CD4-positive, alpha-beta memory T cell (primary cell): ENCODE measurements around the gene B4GALNT4. TPM values are rescaled to one million over a fixed set of nuclear protein-coding genes. Genes with fewer than 3 reads are reported as not detected.
"Not testable (repeated sequence)": the region's sequence is repeated elsewhere in the genome, so short reads cannot be mapped to it uniquely, and the experiment has no call there.

Source experiments
- CTCF ChIA-PET: fragments of 350-600 bp; sonication (Branson Sonifier 250); formaldehyde crosslinking; loops from one replicate; lab custom pipeline; 2021; ENCODE audit warnings: inconsistent platforms; ENCODE audit not compliant: partially characterized antibody; lab: Charles Lee
- POLR2A ChIA-PET: fragments of 350-600 bp; sonication (Branson Sonifier 250); formaldehyde crosslinking; loops from one replicate; lab custom pipeline; 2021; ENCODE audit not compliant: partially characterized antibody; lab: Charles Lee
- DNase-seq, 5 donors: peaks; one replicate each; pipeline versions ENCODE4 v3.0.0 to v3.0.0-alpha.2; 2020 to 2022; ENCODE audit warnings: mixed read lengths in 1 of 5
- H3K27ac ChIP-seq: one replicate; pipeline ENCODE4 v1.7.0; 2013; ENCODE audit warnings: low read depth, low read length
- H3K27me3 ChIP-seq: 2 replicates; pipeline ENCODE4 v1.7.0; 2013; ENCODE audit warnings: mild to moderate bottlenecking, low read length, moderate library complexity; ENCODE audit not compliant: insufficient read depth
- H3K36me3 ChIP-seq: 2 replicates; pipeline ENCODE4 v1.7.0; 2013; ENCODE audit warnings: mild to moderate bottlenecking, low read length, moderate library complexity; ENCODE audit not compliant: insufficient read depth
- H3K4me1 ChIP-seq: 2 replicates; pipeline ENCODE4 v1.7.0; 2013; ENCODE audit warnings: mild to moderate bottlenecking, low read length, moderate library complexity; ENCODE audit not compliant: insufficient read depth
- H3K4me3 ChIP-seq, 2 donors: one replicate each; pipeline ENCODE4 v1.7.0; 2013; ENCODE audit warnings: low read length in 2 of 2, mild to moderate bottlenecking in 1 of 2
- H3K9me3 ChIP-seq, 2 donors: one replicate each; pipeline ENCODE4 v1.7.0; 2013; ENCODE audit warnings: low read length in 2 of 2, control low read depth in 1 of 2; ENCODE audit not compliant: control insufficient read depth in 1 of 2
- H3K27ac Mint-ChIP-seq, 7 donors: one replicate each; pipeline ENCODE4 v1.8.0; 2020 to 2021; ENCODE audit warnings: mixed read lengths in 7 of 7, mild to moderate bottlenecking in 6 of 7, inconsistent platforms in 3 of 7, moderate library complexity in 3 of 7
- H3K27me3 Mint-ChIP-seq, 2 donors: one replicate each; pipeline ENCODE4 v1.8.0; 2020 to 2021; ENCODE audit warnings: mixed read lengths in 2 of 2
- H3K36me3 Mint-ChIP-seq, 2 donors: one replicate each; pipeline ENCODE4 v1.8.0; 2020 to 2021; ENCODE audit warnings: mixed read lengths in 2 of 2, inconsistent platforms in 1 of 2, mild to moderate bottlenecking in 1 of 2
- H3K4me1 Mint-ChIP-seq, 4 donors: one replicate each; pipeline ENCODE4 v1.8.0; 2020 to 2021; ENCODE audit warnings: mixed read lengths in 4 of 4, mild to moderate bottlenecking in 1 of 4
- H3K4me3 Mint-ChIP-seq, 8 donors: one replicate each; pipeline ENCODE4 v1.8.0; 2020 to 2021; ENCODE audit warnings: mixed read lengths in 8 of 8, mild to moderate bottlenecking in 7 of 8, moderate library complexity in 6 of 8, inconsistent platforms in 3 of 8
- H3K9me3 Mint-ChIP-seq, 8 donors: one replicate each; pipeline ENCODE4 v1.8.0; 2020 to 2021; ENCODE audit warnings: mixed read lengths in 8 of 8, mild to moderate bottlenecking in 5 of 8, inconsistent platforms in 3 of 8, moderate library complexity in 1 of 8
- intact Hi-C: fragments of 100-400 bp; cut with micrococcal nuclease; formaldehyde crosslinking; loops from one replicate; pipeline ENCODE4 v1.15.1; 2023
- polyA plus RNA-seq, 2 donors: library from polyadenylated mRNA; unstranded; fragments of 300-500 nt; fragmentation: Illumina TruSeq; gene quantifications; one replicate each; pipeline ENCODE4 v1.2.3, GENCODE V29; 2021
- total RNA-seq, 2 experiments: library from RNA; stranded (reverse); gene quantifications; one replicate each; pipeline ENCODE4 v1.2.3, GENCODE V29; 2021

B4GALNT4 gene
- total and polyA plus RNA-seq, 4 experiments from 2014 or later = 2.2 to 2.4 TPM; not detected in 2

GRCh38 chr11:346529-346928 is 22.8 kb upstream of the B4GALNT4 start:
- no peak for DNase-seq
- ChIA-PET CTCF (no interaction called here), POLR2A (interaction anchor here (0.8 kb wide), 1 partner anchor 16 kb away, joined by 3 read pairs; no protein-coding TSS in a partner anchor)

GRCh38 chr11:349270-349954 is 19.9 kb upstream of the B4GALNT4 start:
- POLR2A ChIA-PET, H3K36me3 ChIP-seq, H3K27ac Mint-ChIP-seq, H3K36me3 Mint-ChIP-seq, intact Hi-C loops, H3K27ac ChIP-seq, H3K9me3 Mint-ChIP-seq, H3K9me3 ChIP-seq, H3K4me3 Mint-ChIP-seq, H3K4me3 ChIP-seq, DNase-seq, H3K27me3 Mint-ChIP-seq, H3K4me1 ChIP-seq, H3K27me3 ChIP-seq: not testable (repeated sequence)
- CTCF ChIA-PET = interaction anchor here (0.9 to 1.1 kb wide), 5 partner anchors 13 to 99 kb away, joined by 3 to 4 read pairs (median 3); no protein-coding TSS in a partner anchor
- peaks cover 8 to 45% (median 28%) of the 10 kb centered on the region in 4 donors for H3K4me1 Mint-ChIP-seq

More at GRCh38 chr11:346529-346928, 22.8 kb upstream of the B4GALNT4 start:
- Mint-ChIP-seq H3K9me3 (no peaks in the 10 kb centered on the region), H3K27ac (no peak overlapping the region), H3K36me3 (no peaks in the 10 kb centered on the region), H3K27me3 (no peaks in the 10 kb centered on the region), H3K4me1 (peaks cover 8 to 33% (median 15%) of the 10 kb centered on the region in 4 donors), H3K4me3 (no peak overlapping the region)
- Histone ChIP-seq H3K27me3 (no peaks in the 10 kb centered on the region), H3K4me1 (peaks cover 7% of the 10 kb centered on the region), H3K36me3 (no peaks in the 10 kb centered on the region), H3K27ac (no peak overlapping the region), H3K4me3 (no peak overlapping the region), H3K9me3 (no peaks in the 10 kb centered on the region)
- intact Hi-C loops = no loop called here

- peaks cover 15% of the 10 kb centered on the region for H3K4me1 ChIP-seq
- DNase-seq, H3K4me3 ChIP-seq, POLR2A ChIA-PET, H3K27ac ChIP-seq, H3K27me3 Mint-ChIP-seq, CTCF ChIA-PET, H3K36me3 ChIP-seq, H3K9me3 ChIP-seq, H3K27me3 ChIP-seq, intact Hi-C loops, H3K9me3 Mint-ChIP-seq, H3K36me3 Mint-ChIP-seq: not testable (repeated sequence)
- peak overlapping the region in 2 of 7 donors; percentile 14 to 74 for H3K27ac Mint-ChIP-seq
- H3K4me1 Mint-ChIP-seq = peaks cover 10 to 46% (median 32%) of the 10 kb centered on the region in 4 donors
- peak overlapping the region in 1 of 8 donors; percentile 21 for H3K4me3 Mint-ChIP-seq
These were observed 19.1 kb upstream of the B4GALNT4 start for GRCh38 chr11:350033-350722.

- Histone ChIP-seq H3K4me3 (no peak overlapping the region), H3K36me3 (no peaks in the 10 kb centered on the region), H3K9me3 (no peaks in the 10 kb centered on the region), H3K4me1 (peaks cover 21% of the 10 kb centered on the region), H3K27me3 (no peaks in the 10 kb centered on the region), H3K27ac (no peak overlapping the region)
- no peak for DNase-seq
- H3K36me3 Mint-ChIP-seq = peaks cover 0 to 5% of the 10 kb centered on the region in 2 donors
- CTCF ChIA-PET = no interaction called here
- peak overlapping the region in 3 of 7 donors; percentile 57 to 91 (median 61) for H3K27ac Mint-ChIP-seq
- intact Hi-C loops = no loop called here
- H3K9me3 Mint-ChIP-seq = peaks cover 0 to 2% (median 0%) of the 10 kb centered on the region in 8 donors
- peaks cover 11 to 49% (median 34%) of the 10 kb centered on the region in 4 donors for H3K4me1 Mint-ChIP-seq
- H3K4me3 Mint-ChIP-seq = peak overlapping the region in 1 of 8 donors; percentile 33
- POLR2A ChIA-PET = no interaction called here
- no peaks in the 10 kb centered on the region for H3K27me3 Mint-ChIP-seq
These were observed 18.5 kb upstream of the B4GALNT4 start for GRCh38 chr11:350723-351255.

GRCh38 chr11:351411-351810 is 17.9 kb upstream of the B4GALNT4 start:
- H3K36me3 Mint-ChIP-seq = peaks cover 0 to 5% of the 10 kb centered on the region in 2 donors
- Histone ChIP-seq H3K27ac (no peak overlapping the region), H3K9me3 (no peaks in the 10 kb centered on the region), H3K4me1 (peaks cover 22% of the 10 kb centered on the region), H3K27me3 (no peaks in the 10 kb centered on the region), H3K36me3 (no peaks in the 10 kb centered on the region), H3K4me3 (no peak overlapping the region)
- H3K4me1 Mint-ChIP-seq = peaks cover 11 to 49% (median 34%) of the 10 kb centered on the region in 4 donors
- ChIA-PET CTCF (interaction anchor here (1.2 kb wide), 1 partner anchor 45 kb away, joined by 4 read pairs; no protein-coding TSS in a partner anchor), POLR2A (no interaction called here)
- DNase-seq = no peak
- H3K4me3 Mint-ChIP-seq = no peak overlapping the region
- H3K9me3 Mint-ChIP-seq = peaks cover 0 to 2% (median 0%) of the 10 kb centered on the region in 8 donors
- peak overlapping the region in 1 of 7 donors; percentile 8 for H3K27ac Mint-ChIP-seq
- intact Hi-C loops = no loop called here
- no peaks in the 10 kb centered on the region for H3K27me3 Mint-ChIP-seq

- H3K4me1 Mint-ChIP-seq = peaks cover 11 to 49% (median 34%) of the 10 kb centered on the region in 4 donors
- no peak overlapping the region for H3K27ac ChIP-seq
These were observed 16.8 kb upstream of the B4GALNT4 start for GRCh38 chr11:352456-353031.

More at GRCh38 chr11:352456-353031, 16.8 kb upstream of the B4GALNT4 start:
- Histone ChIP-seq H3K27me3 (no peaks in the 10 kb centered on the region), H3K36me3 (no peaks in the 10 kb centered on the region), H3K4me1 (peaks cover 22% of the 10 kb centered on the region), H3K9me3 (no peaks in the 10 kb centered on the region), H3K4me3 (no peak overlapping the region)
- no peak for DNase-seq
- peak overlapping the region in 1 of 8 donors; percentile 55 for H3K4me3 Mint-ChIP-seq
- POLR2A ChIA-PET = interaction anchor here (0.8 to 4.1 kb wide), 2 partner anchors 36 to 47 kb away, joined by 3 to 55 read pairs; partner anchors contain the start of gene IFITM1
- H3K27ac Mint-ChIP-seq = peak overlapping the region in 6 of 7 donors; percentile 60 to 82 (median 78)
- CTCF ChIA-PET = interaction anchor here (1.2 to 4.0 kb wide), 2 partner anchors 23 to 46 kb away, joined by 4 to 18 read pairs; no protein-coding TSS in a partner anchor
- peaks cover 0 to 2% (median 0%) of the 10 kb centered on the region in 8 donors for H3K9me3 Mint-ChIP-seq
- H3K36me3 Mint-ChIP-seq = peaks cover 0 to 5% of the 10 kb centered on the region in 2 donors
- intact Hi-C loops = no loop called here
- H3K27me3 Mint-ChIP-seq = no peaks in the 10 kb centered on the region
